T47D (cell line): ENCODE results near the gene SCFD2.

Source experiments
- DNase-seq, 2 experiments: peaks; one replicate each; pipeline versions ENCODE4 v3.0.0 to v3.0.0-alpha.2; 2011 to 2012; ENCODE audit warnings: low read depth in 1 of 2, low spot score in 1 of 2
- JUND ChIP-seq: IDR thresholded peaks from 2 replicates; pipeline ENCODE4 v1.6.1; 2012; ENCODE audit warnings: low read depth
- in situ Hi-C: cut with HindIII; loops from 2 replicates; pipeline ENCODE4 v1.10.0; 2016; ENCODE audit warnings: low sequenced_read_pairs, low pct_unique_long_range_greater_than_20kb

The SCFD2 gene

GRCh38 chr4:52915730-52916300, 450.0 kb downstream of the SCFD2 start:
- in situ Hi-C loops = no loop called here
- no peak for DNase-seq
- TF ChIP-seq JUND = no peak

- TF ChIP-seq JUND = no peak
- in situ Hi-C loops = no loop called here
- no peak for DNase-seq
These were observed 450.7 kb downstream of the SCFD2 start for GRCh38 chr4:52915191-52915590.

- no peak for DNase-seq
- in situ Hi-C loops = no loop called here
- TF ChIP-seq JUND = no peak
These were observed 451.7 kb downstream of the SCFD2 start for GRCh38 chr4:52914051-52914605.

GRCh38 chr4:52912608-52913007, 453.3 kb downstream of the SCFD2 start:
- in situ Hi-C loops = no loop called here
- no peak for DNase-seq

GRCh38 chr4:52911684-52912294, 454.1 kb downstream of the SCFD2 start:
- in situ Hi-C loops = no loop called here
- DNase-seq = peak in 1 of 2 experiments; percentile 80
- TF ChIP-seq JUND = no peak

More at GRCh38 chr4:52912608-52913007, 453.3 kb downstream of the SCFD2 start:
- no peak for TF ChIP-seq JUND

GRCh38 chr4:52910115-52910514, 455.7 kb downstream of the SCFD2 start:
- in situ Hi-C loops = no loop called here
- no peak for DNase-seq
- TF ChIP-seq JUND = no peak

GRCh38 chr4:52907510-52907909, 458.4 kb downstream of the SCFD2 start:
- in situ Hi-C loops = no loop called here
- no peak for DNase-seq
- no peak for TF ChIP-seq JUND

- in situ Hi-C loops = no loop called here
- TF ChIP-seq JUND = no peak
- DNase-seq = no peak
These were observed 461.4 kb downstream of the SCFD2 start for GRCh38 chr4:52904421-52904820.

GRCh38 chr4:52903273-52903672, 462.6 kb downstream of the SCFD2 start:
- DNase-seq = no peak
- TF ChIP-seq JUND = no peak
- in situ Hi-C loops = no loop called here

- DNase-seq = no peak
- in situ Hi-C loops = no loop called here
- TF ChIP-seq JUND = no peak
These were observed 471.4 kb downstream of the SCFD2 start for GRCh38 chr4:52894443-52894842.

GRCh38 chr4:52892880-52893279, 473.0 kb downstream of the SCFD2 start:
- DNase-seq = no peak
- in situ Hi-C loops = no loop called here
- TF ChIP-seq JUND = no peak

GRCh38 chr4:52891743-52892142, 474.1 kb downstream of the SCFD2 start:
- in situ Hi-C loops = no loop called here
- TF ChIP-seq JUND = no peak
- no peak for DNase-seq

- in situ Hi-C loops = no loop called here
- DNase-seq = no peak
- no peak for TF ChIP-seq JUND
These were observed 475.4 kb downstream of the SCFD2 start for GRCh38 chr4:52890521-52890791.
